IMR-90 (cell line): Measurements from ENCODE around the gene C17orf50. TPM values are rescaled to one million over a fixed set of nuclear protein-coding genes. Genes with fewer than 3 reads are reported as not detected.

Experiments
- ATAC-seq: fragments of 200-7000 bp; cut with Tn5 transposase; 2 replicates; pipeline ENCODE4 v1.9.1; 2020; ENCODE audit warnings: low read depth, mild to moderate bottlenecking, moderate library complexity
- BruUV-seq: library from RNA; stranded (reverse); fragments of 400-500 nt; replicated peaks from 2 replicates; lab custom pipeline; 2021; lab: Mats Ljungman, UMichigan
- CTCF ChIA-PET: fragments of 300-600 bp; formaldehyde crosslinking; extraction: SDS; loops from one replicate; lab custom pipeline; 2021; ENCODE audit warnings: antibody characterized with exemption; lab: Yijun Ruan, JAX
- POLR2A ChIA-PET: fragments of 300-600 bp; sonication (Branson Sonifier 250); formaldehyde crosslinking; loops from one replicate; lab custom pipeline; 2022; ENCODE audit warnings: antibody characterized with exemption; ENCODE audit not compliant: unreplicated experiment; lab: Charles Lee
- DNase-seq: peaks from one replicate; pipeline ENCODE4 v3.0.0; 2013
- H2AFZ ChIP-seq: replicated peaks from 2 replicates; pipeline ENCODE3; 2013; ENCODE audit warnings: low read length, mild to moderate bottlenecking; ENCODE audit not compliant: poor library complexity
- H2AK5ac ChIP-seq: 2 replicates; pipeline ENCODE4 v1.6.1; 2013; ENCODE audit warnings: low read depth, low read length, inconsistent platforms
- H2AK9ac ChIP-seq: replicated peaks from 2 replicates; pipeline ENCODE3; 2013; ENCODE audit warnings: mild to moderate bottlenecking, low read depth, low read length, moderate library complexity; ENCODE audit not compliant: poor library complexity
- H2BK120ac ChIP-seq: 2 replicates; pipeline ENCODE4 v1.6.1; 2013; ENCODE audit warnings: low read depth, low read length, inconsistent platforms
- H2BK15ac ChIP-seq: 3 replicates; pipeline ENCODE4 v1.6.1; 2013; ENCODE audit warnings: low read depth, low read length, inconsistent platforms
- H2BK20ac ChIP-seq: 2 replicates; pipeline ENCODE4 v1.6.1; 2013; ENCODE audit warnings: low read depth, mild to moderate bottlenecking, inconsistent platforms, low read length, moderate library complexity
- H2BK5ac ChIP-seq: 2 replicates; pipeline ENCODE4 v1.6.1; 2013; ENCODE audit warnings: mild to moderate bottlenecking, low read depth, low read length, inconsistent platforms; ENCODE audit not compliant: poor library complexity, severe bottlenecking
- H3K14ac ChIP-seq: replicated peaks from 2 replicates; pipeline ENCODE4 v1.6.1; 2013; ENCODE audit warnings: low read depth, low read length, inconsistent platforms
- H3K18ac ChIP-seq: 2 replicates; pipeline ENCODE4 v1.6.1; 2013; ENCODE audit warnings: low read depth, low read length, control low read depth
- H3K23ac ChIP-seq: 2 replicates; pipeline ENCODE4 v1.6.1; 2013; ENCODE audit warnings: low read depth, low read length, inconsistent platforms
- H3K27ac ChIP-seq: 2 replicates; pipeline ENCODE4 v1.5.1; 2013; ENCODE audit warnings: mild to moderate bottlenecking, control low read depth, low read length; ENCODE audit not compliant: insufficient read depth
- H3K27me3 ChIP-seq: 2 replicates; pipeline ENCODE4 v1.6.1; 2013; ENCODE audit warnings: low read length; ENCODE audit not compliant: control insufficient read depth, insufficient read depth
- H3K36me3 ChIP-seq: 2 replicates; pipeline ENCODE4 v1.6.1; 2013; ENCODE audit warnings: low read length, mixed read lengths; ENCODE audit not compliant: control insufficient read depth, insufficient read depth
- H3K4ac ChIP-seq: 2 replicates; pipeline ENCODE4 v1.6.1; 2013; ENCODE audit warnings: low read depth, low read length, inconsistent platforms
- H3K4me1 ChIP-seq: 2 replicates; pipeline ENCODE4 v1.6.1; 2013; ENCODE audit warnings: low read length, mixed read lengths; ENCODE audit not compliant: control insufficient read depth, insufficient read depth
- H3K4me2 ChIP-seq: 2 replicates; pipeline ENCODE4 v1.6.1; 2013; ENCODE audit warnings: low read depth, mild to moderate bottlenecking, control low read depth, low read length, moderate library complexity
- H3K4me3 ChIP-seq: 2 replicates; pipeline ENCODE4 v1.5.1; 2013; ENCODE audit warnings: low read depth, mild to moderate bottlenecking, control low read depth, low read length, moderate library complexity; ENCODE audit not compliant: insufficient read depth
- H3K56ac ChIP-seq: 2 replicates; pipeline ENCODE4 v1.6.1; 2013; ENCODE audit warnings: low read length, inconsistent platforms; ENCODE audit not compliant: insufficient read depth; ENCODE audit errors: extremely low read depth
- H3K79me1 ChIP-seq, 2 experiments: 2 replicates each; pipeline ENCODE4 v1.6.1; 2013; ENCODE audit warnings: low read length in 2 of 2, inconsistent platforms in 1 of 2, low read depth in 1 of 2
- H3K9ac ChIP-seq: 2 replicates; pipeline ENCODE4 v1.6.1; 2013; ENCODE audit warnings: low read depth, low read length, control low read depth
- H3K9me1 ChIP-seq: 2 replicates; pipeline ENCODE4 v1.6.1; 2013; ENCODE audit warnings: low read length, inconsistent platforms; ENCODE audit not compliant: insufficient read depth
- H3K9me3 ChIP-seq: 2 replicates; pipeline ENCODE4 v1.6.1; 2013; ENCODE audit warnings: low read length; ENCODE audit not compliant: control insufficient read depth, insufficient read depth
- H4K20me1 ChIP-seq: 2 replicates; pipeline ENCODE4 v1.6.1; 2013; ENCODE audit warnings: low read length, inconsistent platforms; ENCODE audit not compliant: insufficient read depth
- H4K5ac ChIP-seq: 2 replicates; pipeline ENCODE4 v1.6.1; 2013; ENCODE audit warnings: mild to moderate bottlenecking, low read depth, low read length, control low read depth
- H4K8ac ChIP-seq, 2 experiments: 2 replicates each; pipeline ENCODE4 v1.6.1; 2013; ENCODE audit warnings: low read depth in 2 of 2, low read length in 2 of 2, control low read depth in 1 of 2, inconsistent platforms in 1 of 2
- H4K91ac ChIP-seq: 2 replicates; pipeline ENCODE4 v1.6.1; 2013; ENCODE audit warnings: low read depth, low read length, inconsistent platforms; ENCODE audit not compliant: insufficient read depth
- BHLHE40 ChIP-seq: fragments of 150-350 bp; IDR thresholded peaks from 2 replicates; pipeline ENCODE4 v1.6.1; 2016; ENCODE audit warnings: mild to moderate bottlenecking, low read depth, low read length
- CTCF ChIP-seq: conservative IDR thresholded peaks from 2 replicates; pipeline ENCODE4 v1.5.1; 2012; ENCODE audit warnings: mild to moderate bottlenecking, low read depth, low read length, improper control_type of control experiment
- ELK1 ChIP-seq: fragments of 150-350 bp; IDR thresholded peaks from 2 replicates; pipeline ENCODE4 v1.6.1; 2016; ENCODE audit warnings: low read depth, mild to moderate bottlenecking, low read length, moderate library complexity, borderline replicate concordance
- MAFK ChIP-seq: IDR thresholded peaks from 2 replicates; pipeline ENCODE4 v1.6.1; 2012; ENCODE audit warnings: low read depth, low read length, improper control_type of control experiment
- MAZ ChIP-seq: IDR thresholded peaks from 2 replicates; pipeline ENCODE4 v1.6.1; 2012; ENCODE audit warnings: low read depth, mild to moderate bottlenecking, low read length, improper control_type of control experiment, moderate library complexity, borderline replicate concordance
- NFE2L2 ChIP-seq: fragments of 150-350 bp; IDR thresholded peaks from 2 replicates; pipeline ENCODE4 v1.6.1; 2016; ENCODE audit warnings: low read depth, mild to moderate bottlenecking, low read length
- POLR2A ChIP-seq: IDR thresholded peaks from 2 replicates; pipeline ENCODE4 v1.6.1; 2012; ENCODE audit warnings: mild to moderate bottlenecking, low read depth, low read length
- RAD21 ChIP-seq: IDR thresholded peaks from 2 replicates; pipeline ENCODE4 v1.6.1; 2012; ENCODE audit warnings: low read length, improper control_type of control experiment
- RCOR1 ChIP-seq: IDR thresholded peaks from 2 replicates; pipeline ENCODE4 v1.6.1; 2012; ENCODE audit warnings: mild to moderate bottlenecking, low read length, improper control_type of control experiment; ENCODE audit not compliant: insufficient replicate concordance
- RFX5 ChIP-seq: IDR thresholded peaks from 2 replicates; pipeline ENCODE4 v1.8.0; 2012; ENCODE audit warnings: low read depth, mild to moderate bottlenecking, low read length, moderate library complexity
- SMC3 ChIP-seq: fragments of 150-350 bp; IDR thresholded peaks from 2 replicates; pipeline ENCODE4 v1.6.1; 2016; ENCODE audit warnings: low read depth, mild to moderate bottlenecking, antibody characterized with exemption, low read length, moderate library complexity
- dilution Hi-C: fragments of 300-500 bp; cut with HindIII; formaldehyde crosslinking; loops from one replicate; pipeline ENCODE4 v1.14.3; 2018; ENCODE audit warnings: low sequenced_read_pairs; ENCODE audit not compliant: unreplicated experiment
- in situ Hi-C: fragments of 300-500 bp; cut with MboI; formaldehyde crosslinking; loops from 3 replicates; pipeline ENCODE4 v1.14.3; 2019; ENCODE audit warnings: low sequenced_read_pairs, inconsistent platforms, mixed read lengths
- intact Hi-C: fragments of 100-400 bp; cut with micrococcal nuclease; formaldehyde crosslinking; loops from 2 replicates; pipeline ENCODE4 v1.10.0; 2022
- polyA plus RNA-seq, 3 experiments: library from polyadenylated mRNA; depleted of rRNA; stranded (reverse); fragments of >200 nt; gene quantifications; 2 replicates each; pipeline ENCODE4 v1.2.3, GENCODE V29; 2012; ENCODE audit warnings: low replicate concordance in 1 of 3
- total RNA-seq: library from RNA; depleted of rRNA; stranded (reverse); fragments of >200 nt; gene quantifications from 2 replicates; pipeline ENCODE4 v1.2.3, GENCODE V29; 2012

Gene C17orf50
- total and polyA plus RNA-seq, 2 of the 4 experiments (the other 2 are of a cell fraction): not detected

GRCh38 chr17:35715416-35715815 lies 45.3 kb upstream of the C17orf50 start:
- ChIA-PET CTCF (no interaction called here), POLR2A (interaction anchor here (0.5 kb wide), 1 partner anchor 39 kb away, joined by 4 read pairs; no protein-coding TSS in a partner anchor)

More at GRCh38 chr17:35715416-35715815, 45.3 kb upstream of the C17orf50 start:
- no peak overlapping the region for H2BK15ac ChIP-seq
- H4K8ac ChIP-seq: no peak overlapping the region
- H3K9me1 ChIP-seq: peaks cover 9% of the 10 kb centered on the region
- no peak overlapping the region for H3K4me3 ChIP-seq
- DNase-seq (no peak), ATAC-seq (no peak)
- no peak overlapping the region for H3K27ac ChIP-seq
- H4K20me1 ChIP-seq: peaks cover 16% of the 10 kb centered on the region; the same call in 1 of the 2 replicates
- H3K56ac ChIP-seq: no peak overlapping the region
- no peaks in the 10 kb centered on the region for H3K27me3 ChIP-seq
- no peak overlapping the region for H2AFZ ChIP-seq
- H4K5ac ChIP-seq: no peak overlapping the region
- H2BK120ac ChIP-seq: no peak overlapping the region
- dilution Hi-C loops: no loop called here
- in situ Hi-C loops: no loop called here
- no peak for TF ChIP-seq SMC3
- no peak for TF ChIP-seq BHLHE40
- TF ChIP-seq RFX5: no peak
- no peak for TF ChIP-seq RCOR1
- no peak for TF ChIP-seq CTCF
- TF ChIP-seq ELK1: no peak
- TF ChIP-seq POLR2A: no peak
- no peak for TF ChIP-seq RAD21
- TF ChIP-seq NFE2L2: no peak
- TF ChIP-seq MAZ: no peak
- no peak for TF ChIP-seq MAFK
- intact Hi-C loops: no loop called here
- H3K4ac ChIP-seq: no peak overlapping the region
- H4K91ac ChIP-seq: no peak overlapping the region
- no TSS peak for BruUV-seq
- H2BK5ac ChIP-seq: no peak overlapping the region
- H3K79me1 ChIP-seq: peaks cover 10 to 36% of the 10 kb centered on the region in 2 experiments
- H3K9me3 ChIP-seq: no peaks in the 10 kb centered on the region
- H3K18ac ChIP-seq: no peak overlapping the region
- H2AK5ac ChIP-seq: no peak overlapping the region
- peaks cover 7% of the 10 kb centered on the region for H3K4me1 ChIP-seq
- no peak overlapping the region for H3K14ac ChIP-seq
- no peak overlapping the region for H3K9ac ChIP-seq
- no peak overlapping the region for H2AK9ac ChIP-seq
- H3K23ac ChIP-seq: no peak overlapping the region
- H3K36me3 ChIP-seq: peaks cover 13% of the 10 kb centered on the region
- no peak overlapping the region for H3K4me2 ChIP-seq
- no peak overlapping the region for H2BK20ac ChIP-seq
